Epidermal melanocyte (primary cell): ENCODE data around the gene PLEKHA7.
A peak's percentile ranks its signal among the peaks of the same experiment; 100 is the strongest.
"Not testable (repeated sequence)": the region's sequence is repeated elsewhere in the genome, so short reads cannot be mapped to it uniquely, and the experiment has no call there.

Experiments used
- DNase-seq: peaks from one replicate; pipeline ENCODE4 v3.0.0; 2011; ENCODE audit warnings: low spot score; ENCODE audit not compliant: insufficient read length

The PLEKHA7 gene

GRCh38 chr11:16881074-16881709 lies 133.0 kb downstream of the PLEKHA7 start:
- DNase-seq = no peak

- DNase-seq = no peak
Measured at GRCh38 chr11:16880184-16880801, 133.9 kb downstream of the PLEKHA7 start.

- DNase-seq = no peak
Measured at GRCh38 chr11:16879690-16880089, 134.5 kb downstream of the PLEKHA7 start.

GRCh38 chr11:16876837-16877236 lies 137.4 kb downstream of the PLEKHA7 start:
- no peak for DNase-seq

GRCh38 chr11:16876053-16876752 lies 138.0 kb downstream of the PLEKHA7 start:
- DNase-seq = no peak

- DNase-seq = no peak
Measured at GRCh38 chr11:16874275-16874975, 139.8 kb downstream of the PLEKHA7 start.

GRCh38 chr11:16873289-16873688 lies 140.9 kb downstream of the PLEKHA7 start:
- DNase-seq = no peak

- no peak for DNase-seq
Measured at GRCh38 chr11:16871368-16871767, 142.8 kb downstream of the PLEKHA7 start.

- DNase-seq = no peak
Measured at GRCh38 chr11:16867097-16867496, 147.1 kb downstream of the PLEKHA7 start.

- DNase-seq = not testable (repeated sequence)
Measured at GRCh38 chr11:16864428-16864827, 149.8 kb downstream of the PLEKHA7 start.

GRCh38 chr11:16863389-16863788 lies 150.8 kb downstream of the PLEKHA7 start:
- no peak for DNase-seq

- DNase-seq = no peak
Measured at GRCh38 chr11:16862726-16863125, 151.5 kb downstream of the PLEKHA7 start.

GRCh38 chr11:16861862-16862261 lies 152.4 kb downstream of the PLEKHA7 start:
- peak; percentile 43 for DNase-seq

GRCh38 chr11:16860617-16861016 lies 153.6 kb downstream of the PLEKHA7 start:
- DNase-seq = no peak

- no peak for DNase-seq
Measured at GRCh38 chr11:16859651-16860050, 154.6 kb downstream of the PLEKHA7 start.

GRCh38 chr11:16857186-16857585 lies 157.0 kb downstream of the PLEKHA7 start:
- no peak for DNase-seq

- DNase-seq = no peak
Measured at GRCh38 chr11:16856022-16856471, 158.2 kb downstream of the PLEKHA7 start.

- no peak for DNase-seq
Measured at GRCh38 chr11:16854979-16855378, 159.2 kb downstream of the PLEKHA7 start.

GRCh38 chr11:16853859-16854258 lies 160.4 kb downstream of the PLEKHA7 start:
- DNase-seq = no peak

GRCh38 chr11:16853266-16853665 lies 160.9 kb downstream of the PLEKHA7 start:
- DNase-seq = no peak

- DNase-seq = no peak
Measured at GRCh38 chr11:16846305-16846704, 167.9 kb downstream of the PLEKHA7 start.

- DNase-seq = no peak
Measured at GRCh38 chr11:16844268-16844771, 169.9 kb downstream of the PLEKHA7 start.
